HL-60/S4 treated with retinoic acid at 250 ng/mL for 4 days and 3 days (cell line): ENCODE measurements around the gene FOXA2.
"Not testable (repeated sequence)": the region's sequence is repeated elsewhere in the genome, so short reads cannot be mapped to it uniquely, and the experiment has no call there.

Experiments used
- in situ Hi-C: fragments of 300-500 bp; cut with MboI; formaldehyde crosslinking; loops from 2 replicates; pipeline ENCODE4 v1.7.0; 2022; ENCODE audit warnings: low sequenced_read_pairs

The FOXA2 gene

GRCh38 chr20:22569353-22569752 lies 15.0 kb downstream of the FOXA2 start:
- in situ Hi-C loops: no loop called here

GRCh38 chr20:22568872-22569344 lies 15.5 kb downstream of the FOXA2 start:
- in situ Hi-C loops: no loop called here

- in situ Hi-C loops: no loop called here
Observed at GRCh38 chr20:22567944-22568871, 16.2 kb downstream of the FOXA2 start.

GRCh38 chr20:22566876-22567658 lies 17.3 kb downstream of the FOXA2 start:
- in situ Hi-C loops: no loop called here

GRCh38 chr20:22563062-22563965 lies 21.1 kb downstream of the FOXA2 start:
- in situ Hi-C loops: no loop called here

- in situ Hi-C loops: no loop called here
Observed at GRCh38 chr20:22562620-22563019, 21.8 kb downstream of the FOXA2 start.

- in situ Hi-C loops: no loop called here
Observed at GRCh38 chr20:22561965-22562577, 22.3 kb downstream of the FOXA2 start.

GRCh38 chr20:22560817-22561216 lies 23.6 kb downstream of the FOXA2 start:
- in situ Hi-C loops: no loop called here

- in situ Hi-C loops: no loop called here
Observed at GRCh38 chr20:22559711-22560318, 24.6 kb downstream of the FOXA2 start.

- in situ Hi-C loops: no loop called here
Observed at GRCh38 chr20:22557403-22558276, 26.7 kb downstream of the FOXA2 start.

GRCh38 chr20:22556565-22557056 lies 27.8 kb downstream of the FOXA2 start:
- in situ Hi-C loops: no loop called here

GRCh38 chr20:22555791-22556564 lies 28.4 kb downstream of the FOXA2 start:
- in situ Hi-C loops: no loop called here

- in situ Hi-C loops: no loop called here
Observed at GRCh38 chr20:22554391-22554790, 30.0 kb downstream of the FOXA2 start.

- in situ Hi-C loops: not testable (repeated sequence)
Observed at GRCh38 chr20:22550514-22550913, 33.9 kb downstream of the FOXA2 start.

GRCh38 chr20:22548040-22548439 lies 36.3 kb downstream of the FOXA2 start:
- in situ Hi-C loops: no loop called here

GRCh38 chr20:22546344-22546743 lies 38.0 kb downstream of the FOXA2 start:
- in situ Hi-C loops: no loop called here

GRCh38 chr20:22545045-22545444 lies 39.3 kb downstream of the FOXA2 start:
- in situ Hi-C loops: no loop called here

GRCh38 chr20:22544462-22544861 lies 39.9 kb downstream of the FOXA2 start:
- in situ Hi-C loops: no loop called here
